22Rv1 (cell line): Measurements from ENCODE around the gene ZFYVE19.

Experiments used
- ZFX ChIP-seq: fragments of 450-650 bp; IDR thresholded peaks from 2 replicates; pipeline ENCODE4 v1.6.1; 2017; ENCODE audit warnings: antibody characterized with exemption, borderline replicate concordance
- TF ChIP-seq, protein P1 (sequence below): fragments of 450-650 bp; IDR thresholded peaks from 2 replicates; pipeline ENCODE4 v1.5.1; 2017; ENCODE audit warnings: mild to moderate bottlenecking

DNA sequence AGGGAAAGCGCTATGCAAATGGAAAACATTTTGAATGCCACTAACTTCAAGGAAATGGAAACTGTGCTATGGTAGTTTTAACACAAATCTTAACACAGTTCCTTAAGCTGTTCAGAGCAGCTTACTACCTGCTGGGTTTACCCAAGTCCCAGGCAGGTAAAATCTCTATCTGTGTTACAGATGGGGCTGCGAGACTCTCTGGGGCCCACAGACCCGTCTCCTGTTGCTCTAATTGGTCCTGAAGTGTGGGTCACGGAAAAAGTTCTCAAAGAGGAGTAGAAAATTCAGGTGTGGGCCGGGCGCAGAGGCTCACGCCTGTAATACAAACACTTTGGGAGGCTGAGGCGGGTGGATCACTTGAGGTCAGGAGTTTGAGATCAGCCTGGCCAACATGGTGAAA lies 16.9 kb upstream of the ZFYVE19 start:
- TF ChIP-seq, protein P1, sequence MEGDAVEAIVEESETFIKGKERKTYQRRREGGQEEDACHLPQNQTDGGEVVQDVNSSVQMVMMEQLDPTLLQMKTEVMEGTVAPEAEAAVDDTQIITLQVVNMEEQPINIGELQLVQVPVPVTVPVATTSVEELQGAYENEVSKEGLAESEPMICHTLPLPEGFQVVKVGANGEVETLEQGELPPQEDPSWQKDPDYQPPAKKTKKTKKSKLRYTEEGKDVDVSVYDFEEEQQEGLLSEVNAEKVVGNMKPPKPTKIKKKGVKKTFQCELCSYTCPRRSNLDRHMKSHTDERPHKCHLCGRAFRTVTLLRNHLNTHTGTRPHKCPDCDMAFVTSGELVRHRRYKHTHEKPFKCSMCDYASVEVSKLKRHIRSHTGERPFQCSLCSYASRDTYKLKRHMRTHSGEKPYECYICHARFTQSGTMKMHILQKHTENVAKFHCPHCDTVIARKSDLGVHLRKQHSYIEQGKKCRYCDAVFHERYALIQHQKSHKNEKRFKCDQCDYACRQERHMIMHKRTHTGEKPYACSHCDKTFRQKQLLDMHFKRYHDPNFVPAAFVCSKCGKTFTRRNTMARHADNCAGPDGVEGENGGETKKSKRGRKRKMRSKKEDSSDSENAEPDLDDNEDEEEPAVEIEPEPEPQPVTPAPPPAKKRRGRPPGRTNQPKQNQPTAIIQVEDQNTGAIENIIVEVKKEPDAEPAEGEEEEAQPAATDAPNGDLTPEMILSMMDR, result no peak
- no peak for TF ChIP-seq ZFX
